Thyroid gland (tissue), 4 donors: ENCODE data around the gene NLRP11. TPM values are rescaled to one million over a fixed set of nuclear protein-coding genes. Genes with fewer than 3 reads are reported as not detected.

Experiments used
- DNase-seq, 2 donors: peaks; one replicate each; pipeline ENCODE4 v3.0.0-alpha.2; 2019
- H3K27ac ChIP-seq, 3 donors: fragments of 200-600 bp; sonication (generic); 1 replicate in 2 of 3; 2 replicates in 1 of 3; pipeline ENCODE4 v1.5.1; 2016 to 2019; ENCODE audit warnings: mild to moderate bottlenecking in 1 of 3, moderate library complexity in 1 of 3
- H3K27me3 ChIP-seq: fragments of 200-600 bp; sonication (generic); one replicate; pipeline ENCODE4 v1.5.1; 2019
- H3K36me3 ChIP-seq, 2 donors: fragments of 200-600 bp; sonication (generic); one replicate each; pipeline ENCODE4 v1.5.1; 2016 to 2019
- H3K4me1 ChIP-seq, 2 donors: fragments of 200-600 bp; sonication (generic); one replicate each; pipeline ENCODE4 v1.5.1; 2017 to 2019
- H3K4me3 ChIP-seq, 3 donors: fragments of 200-600 bp; sonication (generic); replicated peaks in 1 of 3; 1 replicate in 2 of 3; 2 replicates in 1 of 3; pipeline ENCODE4 v1.5.1; 2016; ENCODE audit warnings: mild to moderate bottlenecking in 1 of 3
- H3K9me3 ChIP-seq: fragments of 200-600 bp; sonication (generic); one replicate; pipeline ENCODE4 v1.5.1; 2017
- POLR2A ChIP-seq, 2 donors: fragments of 450-650 bp; IDR thresholded peaks; one replicate each; pipeline ENCODE4 v1.6.1; 2017; ENCODE audit warnings: antibody characterized with exemption in 2 of 2, mild to moderate bottlenecking in 2 of 2, moderate library complexity in 1 of 2
- WGBS, 2 donors: methylation state at CpG; one replicate each; pipeline ENCODE4 v1.1.5; 2017; 5-methylcytosine and 5-hydroxymethylcytosine counted together
- intact Hi-C: fragments of 100-400 bp; cut with DNase I; formaldehyde crosslinking; loops from one replicate; pipeline ENCODE4 v1.15.1; 2023
- total RNA-seq, 4 donors: library from RNA; depleted of rRNA; stranded (reverse); fragments of >200 nt; gene quantifications; one replicate each; pipeline ENCODE4 v1.2.3, GENCODE V29; 2016
- TF ChIP-seq, protein P1 (sequence below), 6 experiments: fragments of 200-600 bp in 3 of 6; fragments of 450-650 bp in 3 of 6; sonication (generic) in 3 of 6; IDR thresholded peaks; one replicate each; pipeline ENCODE4 v1.5.1; 2016 to 2019; ENCODE audit warnings: antibody characterized with exemption in 6 of 6, mild to moderate bottlenecking in 2 of 6, inconsistent platforms in 1 of 6, moderate library complexity in 1 of 6

The NLRP11 gene
- total RNA-seq, 4 donors from 2014 or later = not detected

DNA sequence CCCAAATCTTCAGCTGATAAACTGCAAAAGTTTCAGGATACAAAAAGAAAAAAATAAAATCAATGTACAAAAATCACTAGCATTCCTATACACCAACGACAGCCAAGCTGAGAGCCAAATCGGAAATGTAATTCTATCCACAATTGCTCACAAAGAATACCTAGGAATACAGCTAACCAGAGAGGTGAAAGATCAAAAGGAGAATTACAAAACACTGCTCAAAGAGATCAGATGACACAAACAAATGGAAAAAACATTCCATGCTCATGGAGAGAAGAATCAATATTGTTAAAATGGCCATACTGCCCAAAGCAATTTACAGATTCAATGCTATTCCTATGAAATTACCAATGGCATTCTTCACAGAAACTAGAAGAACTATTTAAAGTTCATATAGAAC is 29.5 kb downstream of the NLRP11 start:
- WGBS, 2 donors = 77 to 83% methylated on average over 2 of the region's 2 CpGs
- Histone ChIP-seq H3K4me3 (no peak overlapping the region), H3K36me3 (no peaks in the 10 kb centered on the region), H3K9me3 (no peaks in the 10 kb centered on the region), H3K27me3 (no peaks in the 10 kb centered on the region), H3K27ac (no peak overlapping the region), H3K4me1 (no peaks in the 10 kb centered on the region)
- DNase-seq = no peak
- intact Hi-C loops = no loop called here
- TF ChIP-seq, protein P1, sequence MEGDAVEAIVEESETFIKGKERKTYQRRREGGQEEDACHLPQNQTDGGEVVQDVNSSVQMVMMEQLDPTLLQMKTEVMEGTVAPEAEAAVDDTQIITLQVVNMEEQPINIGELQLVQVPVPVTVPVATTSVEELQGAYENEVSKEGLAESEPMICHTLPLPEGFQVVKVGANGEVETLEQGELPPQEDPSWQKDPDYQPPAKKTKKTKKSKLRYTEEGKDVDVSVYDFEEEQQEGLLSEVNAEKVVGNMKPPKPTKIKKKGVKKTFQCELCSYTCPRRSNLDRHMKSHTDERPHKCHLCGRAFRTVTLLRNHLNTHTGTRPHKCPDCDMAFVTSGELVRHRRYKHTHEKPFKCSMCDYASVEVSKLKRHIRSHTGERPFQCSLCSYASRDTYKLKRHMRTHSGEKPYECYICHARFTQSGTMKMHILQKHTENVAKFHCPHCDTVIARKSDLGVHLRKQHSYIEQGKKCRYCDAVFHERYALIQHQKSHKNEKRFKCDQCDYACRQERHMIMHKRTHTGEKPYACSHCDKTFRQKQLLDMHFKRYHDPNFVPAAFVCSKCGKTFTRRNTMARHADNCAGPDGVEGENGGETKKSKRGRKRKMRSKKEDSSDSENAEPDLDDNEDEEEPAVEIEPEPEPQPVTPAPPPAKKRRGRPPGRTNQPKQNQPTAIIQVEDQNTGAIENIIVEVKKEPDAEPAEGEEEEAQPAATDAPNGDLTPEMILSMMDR (IDR thresholded peaks at IDR 0.05) = no peak
- no peak for TF ChIP-seq POLR2A (IDR thresholded peaks at IDR 0.05)

DNA sequence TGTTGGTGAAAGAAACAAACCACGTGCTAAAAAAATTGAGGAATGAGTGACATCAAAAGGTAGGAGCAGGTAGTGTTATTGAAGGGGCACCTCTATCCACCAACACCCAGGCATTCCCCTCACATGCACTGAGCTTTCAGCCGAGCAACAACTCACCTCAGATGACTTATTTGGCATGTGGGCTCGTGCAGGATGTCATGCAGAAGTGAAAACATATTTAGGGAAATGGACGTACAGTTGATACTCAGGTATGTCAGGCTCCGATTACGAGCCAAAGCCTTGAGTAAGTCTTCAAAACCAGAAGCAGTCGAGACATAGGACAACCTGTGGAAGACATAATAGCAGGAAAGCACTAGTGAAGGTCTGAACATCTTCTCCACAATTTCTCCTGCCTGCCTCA is 30.4 kb downstream of the NLRP11 start:
- Histone ChIP-seq H3K27ac (no peak overlapping the region), H3K27me3 (no peaks in the 10 kb centered on the region), H3K36me3 (no peaks in the 10 kb centered on the region), H3K4me3 (no peak overlapping the region), H3K9me3 (no peaks in the 10 kb centered on the region), H3K4me1 (no peaks in the 10 kb centered on the region)
- TF ChIP-seq, protein P1 (IDR thresholded peaks at IDR 0.05) = no peak
- TF ChIP-seq POLR2A (IDR thresholded peaks at IDR 0.05) = no peak
- 70 to 71% methylated on average over 7 of the region's 7 CpGs for WGBS, 2 donors
- no peak for DNase-seq
- intact Hi-C loops = no loop called here

DNA sequence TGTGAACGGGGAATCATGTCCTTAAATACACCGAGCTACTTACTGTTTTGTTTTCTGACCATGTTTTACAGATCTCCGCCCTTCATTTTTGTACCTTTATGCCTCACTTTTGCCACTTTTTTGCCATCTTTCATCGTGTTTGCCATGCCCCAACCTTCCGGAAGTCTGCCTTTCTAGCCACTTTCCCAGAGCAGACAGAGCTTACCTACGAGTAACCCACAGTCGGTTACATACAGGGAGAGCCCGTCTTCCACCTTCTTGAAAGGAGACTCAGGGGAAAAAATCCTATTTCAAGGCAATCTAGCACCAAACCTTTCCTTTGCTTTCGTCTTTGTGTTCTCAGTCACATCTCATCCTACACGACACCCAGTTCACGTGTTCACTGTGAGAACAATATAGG is 36.8 kb downstream of the NLRP11 start:
- H3K27ac ChIP-seq = no peak overlapping the region
- H3K9me3 ChIP-seq = no peaks in the 10 kb centered on the region
- no peaks in the 10 kb centered on the region for H3K36me3 ChIP-seq
- no peak for TF ChIP-seq POLR2A (IDR thresholded peaks at IDR 0.05)
- TF ChIP-seq, protein P1 (IDR thresholded peaks at IDR 0.05) = no peak
- H3K4me3 ChIP-seq = no peak overlapping the region
- no peak for DNase-seq
- no peaks in the 10 kb centered on the region for H3K27me3 ChIP-seq
- H3K4me1 ChIP-seq = no peaks in the 10 kb centered on the region
- 88 to 93% methylated on average over 11 of the region's 11 CpGs for WGBS, 2 donors
- intact Hi-C loops = no loop called here

DNA sequence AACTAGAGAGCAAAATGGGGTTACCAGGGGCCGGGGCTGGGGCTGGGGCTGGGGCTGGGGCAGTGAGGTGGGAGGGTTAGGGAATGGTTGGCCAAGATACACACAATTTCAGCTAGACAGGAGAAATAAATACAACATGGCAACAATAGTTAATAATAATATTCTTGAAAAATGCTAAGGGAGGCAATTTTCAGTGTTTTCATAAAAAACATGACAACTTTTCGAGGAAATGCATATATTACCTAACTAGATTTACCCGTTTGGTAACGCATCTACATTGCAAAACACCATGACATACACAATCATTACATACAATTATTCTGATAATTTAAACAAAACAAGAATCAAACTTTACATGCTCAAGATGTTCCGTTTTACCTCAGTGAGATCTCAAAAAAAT is 50.7 kb downstream of the NLRP11 start:
- no peaks in the 10 kb centered on the region for H3K4me1 ChIP-seq
- H3K27me3 ChIP-seq = no peaks in the 10 kb centered on the region
- no peaks in the 10 kb centered on the region for H3K36me3 ChIP-seq
- no peak overlapping the region for H3K27ac ChIP-seq
- no peak for DNase-seq
- no peak overlapping the region for H3K4me3 ChIP-seq
- intact Hi-C loops = no loop called here
- WGBS, 2 donors = 79 to 82% methylated on average over 5 of the region's 5 CpGs
- no peak for TF ChIP-seq POLR2A (IDR thresholded peaks at IDR 0.05)
- TF ChIP-seq, protein P1 (IDR thresholded peaks at IDR 0.05) = no peak
- no peaks in the 10 kb centered on the region for H3K9me3 ChIP-seq

DNA sequence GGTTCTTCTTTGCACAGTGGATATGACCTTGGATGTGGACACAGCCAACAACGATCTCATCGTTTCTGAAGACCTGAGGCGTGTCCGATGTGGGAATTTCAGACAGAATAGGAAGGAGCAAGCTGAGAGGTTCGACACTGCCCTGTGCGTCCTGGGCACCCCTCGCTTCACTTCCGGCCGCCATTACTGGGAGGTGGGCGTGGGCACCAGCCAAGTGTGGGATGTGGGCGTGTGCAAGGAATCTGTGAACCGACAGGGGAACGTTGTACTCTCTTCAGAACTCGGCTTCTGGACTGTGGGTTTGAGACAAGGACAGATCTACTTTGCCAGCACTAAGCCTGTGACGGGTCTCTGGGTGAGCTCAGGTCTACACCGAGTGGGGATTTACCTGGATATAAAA is 53.5 kb downstream of the NLRP11 start:
- 82 to 87% methylated on average over 14 to 15 of the region's 16 CpGs for WGBS, 2 donors
- Histone ChIP-seq H3K4me3 (no peak overlapping the region), H3K9me3 (no peaks in the 10 kb centered on the region), H3K27me3 (no peaks in the 10 kb centered on the region), H3K27ac (no peak overlapping the region), H3K4me1 (no peaks in the 10 kb centered on the region), H3K36me3 (no peaks in the 10 kb centered on the region)
- no peak for TF ChIP-seq POLR2A (IDR thresholded peaks at IDR 0.05)
- TF ChIP-seq, protein P1 (IDR thresholded peaks at IDR 0.05) = no peak
- intact Hi-C loops = no loop called here
- DNase-seq = no peak
